ENCODE data around the gene IGF2. TPM values are rescaled to one million over a fixed set of nuclear protein-coding genes. Genes with fewer than 3 reads are reported as not detected.

IGF2 gene
- total RNA-seq, 2 experiments from 2014 or later = 8.1 to 8.2 TPM

DNA sequence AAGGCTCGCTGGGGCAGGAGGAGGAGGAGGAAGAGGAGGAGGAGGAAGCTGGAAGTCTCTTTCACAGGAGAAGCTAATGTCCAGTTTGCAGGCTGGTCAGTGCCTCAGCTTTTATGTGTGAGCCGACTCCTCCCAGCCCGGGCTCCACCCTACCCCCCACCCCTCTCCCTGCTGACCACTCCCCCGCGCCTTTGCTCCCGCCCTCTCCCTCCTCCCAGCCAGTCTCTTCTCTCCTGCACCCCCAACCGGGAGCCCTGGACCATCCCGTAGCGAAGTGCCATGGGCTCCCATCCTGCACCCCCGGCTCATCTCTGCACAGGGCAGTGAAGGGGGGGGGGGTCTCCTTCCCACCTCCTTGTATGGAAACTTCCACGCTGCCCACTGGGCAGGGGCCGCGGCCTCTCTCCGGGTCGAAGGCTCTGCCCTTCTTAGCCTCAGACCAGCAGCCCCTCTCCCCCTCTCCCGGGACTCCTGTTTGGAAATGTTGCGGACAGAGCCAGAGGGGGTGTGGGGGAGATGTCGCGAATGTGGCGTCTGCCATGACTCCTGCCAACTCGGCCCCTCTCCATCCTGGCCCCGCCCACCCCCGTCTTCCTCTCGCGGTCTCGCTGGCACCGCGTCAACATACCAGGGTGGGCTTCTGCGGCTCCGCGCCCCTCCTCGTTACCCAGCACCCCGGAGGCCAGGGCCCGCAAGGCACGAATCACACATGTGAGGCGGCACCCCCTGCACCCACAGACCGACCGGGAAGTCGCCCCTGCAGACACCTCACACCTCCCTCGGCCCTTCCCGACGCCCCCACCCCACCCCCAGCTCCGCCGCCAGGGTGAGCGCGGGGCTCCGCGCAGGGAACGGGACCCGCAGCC, 1.8 kb downstream of the IGF2 start:
- CTCF ChIA-PET = interaction anchor here (0.6 to 9.2 kb wide), 2 partner anchors 14 to 600 kb away, joined by 3 to 87 read pairs; no protein-coding TSS in a partner anchor
- TF ChIP-seq CTCF (IDR thresholded peaks at IDR 0.05) = no peak
- H3K36me3 Mint-ChIP-seq (ENCODE audit: low read depth) = no peaks in the 10 kb centered on the region
- H3K4me1 Mint-ChIP-seq (ENCODE audit: low read depth) = peaks cover 20% of the 10 kb centered on the region
- DNase-seq (no peak), ATAC-seq (no peak)
- H3K9me3 Mint-ChIP-seq = no peaks in the 10 kb centered on the region
- intact Hi-C loops (cut with micrococcal nuclease) = no loop called here
- POLR2A ChIA-PET = interaction anchor here (1.0 kb wide), 1 partner anchor 10 kb away, joined by 3 read pairs; no protein-coding TSS in a partner anchor
- peak overlapping the region; percentile 26 for H3K4me3 Mint-ChIP-seq
- H3K27ac Mint-ChIP-seq = no peak overlapping the region
- peaks cover 60% of the 10 kb centered on the region for H3K27me3 Mint-ChIP-seq

DNA sequence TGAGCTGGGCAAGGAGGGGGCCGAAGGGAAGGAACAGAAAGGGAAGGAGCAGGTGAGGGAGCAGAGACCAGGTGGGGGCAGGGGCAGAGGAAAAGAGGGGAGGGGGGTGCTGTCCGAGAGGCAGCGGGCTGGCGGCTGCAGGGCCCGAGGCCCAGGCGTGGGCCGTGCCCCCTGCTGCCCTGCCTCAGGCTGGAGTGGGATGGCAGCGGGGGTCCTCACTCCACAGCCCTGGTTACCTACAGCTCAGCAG, 2.3 kb downstream of the IGF2 start:
- intact Hi-C loops (cut with micrococcal nuclease) = no loop called here
- no peak for TF ChIP-seq CTCF (IDR thresholded peaks at IDR 0.05)
- DNase-seq (no peak), ATAC-seq (no peak)
- peaks cover 15% of the 10 kb centered on the region for H3K4me1 Mint-ChIP-seq (ENCODE audit: low read depth)
- no peaks in the 10 kb centered on the region for H3K9me3 Mint-ChIP-seq
- ChIA-PET CTCF (interaction anchor here (9.2 kb wide), 1 partner anchor 14 kb away, joined by 87 read pairs; no protein-coding TSS in a partner anchor), POLR2A (interaction anchor here (1.0 kb wide), 1 partner anchor 10 kb away, joined by 3 read pairs; no protein-coding TSS in a partner anchor)
- peaks cover 58% of the 10 kb centered on the region for H3K27me3 Mint-ChIP-seq
- H3K27ac Mint-ChIP-seq = no peak overlapping the region
- no peaks in the 10 kb centered on the region for H3K36me3 Mint-ChIP-seq (ENCODE audit: low read depth)
- no peak overlapping the region for H3K4me3 Mint-ChIP-seq

GRCh38 chr11:2136209-2136951, 2.8 kb downstream of the IGF2 start:
- Mint-ChIP-seq H3K27ac (no peak overlapping the region), H3K36me3 (ENCODE audit: low read depth) (no peaks in the 10 kb centered on the region), H3K4me1 (ENCODE audit: low read depth) (peaks cover 13% of the 10 kb centered on the region), H3K4me3 (no peak overlapping the region), H3K27me3 (peaks cover 59% of the 10 kb centered on the region), H3K9me3 (no peaks in the 10 kb centered on the region)
- DNase-seq (no peak), ATAC-seq (no peak)
- TF ChIP-seq CTCF (IDR thresholded peaks at IDR 0.05) = no peak
- intact Hi-C loops (cut with micrococcal nuclease) = no loop called here
- POLR2A ChIA-PET = interaction anchor here (1.0 kb wide), 1 partner anchor 11 kb away, joined by 3 read pairs; no protein-coding TSS in a partner anchor
- CTCF ChIA-PET = interaction anchor here (9.2 kb wide), 1 partner anchor 15 kb away, joined by 87 read pairs; no protein-coding TSS in a partner anchor

GRCh38 chr11:2135648-2136201, 3.5 kb downstream of the IGF2 start:
- H3K4me1 Mint-ChIP-seq (ENCODE audit: low read depth) = peaks cover 11% of the 10 kb centered on the region
- intact Hi-C loops (cut with micrococcal nuclease) = no loop called here
- CTCF ChIA-PET = interaction anchor here (9.2 kb wide), 1 partner anchor 16 kb away, joined by 87 read pairs; no protein-coding TSS in a partner anchor
- no peaks in the 10 kb centered on the region for H3K36me3 Mint-ChIP-seq (ENCODE audit: low read depth)
- POLR2A ChIA-PET = no interaction called here
- no peak for TF ChIP-seq CTCF (IDR thresholded peaks at IDR 0.05)
- no peak overlapping the region for H3K27ac Mint-ChIP-seq
- ATAC-seq (no peak), DNase-seq (no peak)
- peaks cover 57% of the 10 kb centered on the region for H3K27me3 Mint-ChIP-seq
- H3K9me3 Mint-ChIP-seq = no peaks in the 10 kb centered on the region
- H3K4me3 Mint-ChIP-seq = no peak overlapping the region

Measured in activated CD8-positive, alpha-beta T cell treated with anti-CD3 and anti-CD28 coated beads for 36 hours (primary cell).